PC-3 (cell line): ENCODE data around the gene PURA. TPM values are rescaled to one million over a fixed set of nuclear protein-coding genes. Genes with fewer than 3 reads are reported as not detected.

ENCODE experiments used
- ATAC-seq: fragments of 200-7000 bp; cut with Tn5 transposase; 2 replicates; pipeline ENCODE4 v1.9.1; 2020; ENCODE audit warnings: mild to moderate bottlenecking, moderate library complexity
- BruUV-seq: library from RNA; stranded (reverse); fragments of 400-500 nt; replicated peaks from 2 replicates; lab custom pipeline; 2021; lab: Mats Ljungman, UMichigan
- CTCF ChIA-PET: fragments of 300-600 bp; sonication (Branson Sonifier 250); formaldehyde crosslinking; loops from one replicate; lab custom pipeline; 2022; ENCODE audit warnings: antibody characterized with exemption; lab: Charles Lee
- POLR2A ChIA-PET: fragments of 300-600 bp; sonication (Branson Sonifier 250); formaldehyde crosslinking; loops from one replicate; lab custom pipeline; 2022; ENCODE audit warnings: antibody characterized with exemption; ENCODE audit not compliant: unreplicated experiment; lab: Charles Lee
- DNase-seq: peaks from one replicate; pipeline ENCODE4 v3.0.0-alpha.2; 2015
- H2AFZ ChIP-seq: fragments of 300-600 bp; sonication (generic); 2 replicates; pipeline ENCODE4 v1.6.0; 2016; ENCODE audit warnings: antibody characterized with exemption, low read length
- H3F3A ChIP-seq: fragments of 300-600 bp; sonication (generic); one replicate; pipeline ENCODE4 v1.6.0; 2017; ENCODE audit warnings: antibody characterized with exemption, low read length, control low read depth, mild to moderate bottlenecking; ENCODE audit not compliant: unreplicated experiment
- H3K27ac ChIP-seq: fragments of 300-600 bp; sonication (generic); 2 replicates; pipeline ENCODE4 v1.5.1; 2016; ENCODE audit warnings: mild to moderate bottlenecking, low read length
- H3K27me3 ChIP-seq: fragments of 300-600 bp; sonication (generic); 2 replicates; pipeline ENCODE4 v1.6.1; 2016; ENCODE audit warnings: low read length, mixed read lengths
- H3K36me3 ChIP-seq: fragments of 300-600 bp; sonication (generic); 2 replicates; pipeline ENCODE4 v1.6.1; 2016; ENCODE audit warnings: low read depth, mixed run types, low read length, mixed read lengths
- H3K4me1 ChIP-seq: fragments of 300-600 bp; sonication (generic); 2 replicates; pipeline ENCODE4 v1.5.1; 2016; ENCODE audit warnings: low read length; ENCODE audit not compliant: insufficient read depth
- H3K4me2 ChIP-seq: fragments of 300-600 bp; sonication (generic); 2 replicates; pipeline ENCODE4 v1.6.0; 2016; ENCODE audit warnings: low read length
- H3K4me3 ChIP-seq: fragments of 300-600 bp; sonication (generic); 2 replicates; pipeline ENCODE4 v1.5.1; 2016; ENCODE audit warnings: mild to moderate bottlenecking, low read length, mixed read lengths
- H3K79me2 ChIP-seq: fragments of 300-600 bp; sonication (generic); 2 replicates; pipeline ENCODE4 v1.6.1; 2017; ENCODE audit warnings: low read length, mixed read lengths
- H3K9ac ChIP-seq: fragments of 300-600 bp; sonication (generic); 2 replicates; pipeline ENCODE4 v1.6.0; 2016; ENCODE audit warnings: mild to moderate bottlenecking, low read length
- H3K9me2 ChIP-seq: fragments of 300-600 bp; sonication (generic); replicated peaks from 2 replicates; pipeline ENCODE4 v1.6.1; 2016; ENCODE audit warnings: mixed run types, low read length, mixed read lengths
- H3K9me3 ChIP-seq: fragments of 300-600 bp; sonication (generic); 2 replicates; pipeline ENCODE4 v1.6.1; 2016; ENCODE audit warnings: low read length, mixed read lengths
- H4K20me1 ChIP-seq: fragments of 300-600 bp; sonication (generic); 2 replicates; pipeline ENCODE4 v1.6.1; 2016; ENCODE audit warnings: low read length, mixed read lengths
- CTCF ChIP-seq: fragments of 300-600 bp; sonication (generic); conservative IDR thresholded peaks from 2 replicates; pipeline ENCODE4 v1.5.1; 2017; ENCODE audit warnings: antibody characterized with exemption, low read depth, mild to moderate bottlenecking, low read length
- EZH2 ChIP-seq: fragments of 300-600 bp; sonication (generic); IDR thresholded peaks from one replicate; pipeline ENCODE4 v1.6.1; 2017; ENCODE audit warnings: antibody characterized with exemption, mild to moderate bottlenecking, low read length; ENCODE audit not compliant: unreplicated experiment
- EZH2phosphoT487 ChIP-seq: fragments of 300-600 bp; sonication (generic); IDR thresholded peaks from 2 replicates; pipeline ENCODE4 v1.6.1; 2018; ENCODE audit warnings: mild to moderate bottlenecking, antibody characterized with exemption, low read length, borderline replicate concordance
- intact Hi-C: fragments of 100-400 bp; cut with micrococcal nuclease; formaldehyde crosslinking; loops from 2 replicates; pipeline ENCODE4 v1.9.0; 2023
- total RNA-seq: library from RNA; depleted of rRNA; stranded (reverse); fragments of >200 nt; gene quantifications from 2 replicates; pipeline ENCODE4 v1.2.3, GENCODE V29; 2014

PURA gene
- total RNA-seq, 1 experiment from 2014 or later, result 8.5 TPM

- Histone ChIP-seq H3K4me3 (no peak overlapping the region), H3K9ac (no peak overlapping the region), H3F3A (no peaks in the 10 kb centered on the region), H3K9me3 (no peaks in the 10 kb centered on the region), H3K4me1 (no peaks in the 10 kb centered on the region), H3K79me2 (no peaks in the 10 kb centered on the region), H3K36me3 (no peaks in the 10 kb centered on the region), H3K4me2 (no peak overlapping the region), H4K20me1 (no peaks in the 10 kb centered on the region), H3K27me3 (no peaks in the 10 kb centered on the region), H3K9me2 (no peaks in the 10 kb centered on the region), H2AFZ (no peak overlapping the region), H3K27ac (no peak overlapping the region)
- CTCF ChIA-PET, result interaction anchor here (1.1 kb wide), 1 partner anchor 66 kb away, joined by 4 read pairs; no protein-coding TSS in a partner anchor
- BruUV-seq, result no TSS peak
- DNase-seq, result no peak
- POLR2A ChIA-PET, result no interaction called here
- intact Hi-C loops, result no loop called here
- TF ChIP-seq EZH2phosphoT487, result no peak
- TF ChIP-seq EZH2, result no peak
- no peak for TF ChIP-seq CTCF
- ATAC-seq, result no peak
These were observed 28.3 kb downstream of the PURA start for GRCh38 chr5:140142246-140142645.

- Histone ChIP-seq H3K36me3 (no peaks in the 10 kb centered on the region), H3K9ac (no peak overlapping the region), H4K20me1 (no peaks in the 10 kb centered on the region), H3K9me2 (no peaks in the 10 kb centered on the region), H3K27ac (no peak overlapping the region), H3K4me2 (no peak overlapping the region), H3K79me2 (no peaks in the 10 kb centered on the region), H3K9me3 (no peaks in the 10 kb centered on the region), H3K27me3 (no peaks in the 10 kb centered on the region), H2AFZ (no peak overlapping the region), H3K4me3 (no peak overlapping the region), H3K4me1 (no peaks in the 10 kb centered on the region), H3F3A (no peaks in the 10 kb centered on the region)
- DNase-seq (no peak), ATAC-seq (no peak)
- intact Hi-C loops, result no loop called here
- CTCF ChIA-PET, result interaction anchor here (1.1 kb wide), 1 partner anchor 67 kb away, joined by 4 read pairs; no protein-coding TSS in a partner anchor
- BruUV-seq, result no TSS peak
- TF ChIP-seq EZH2phosphoT487 (no peak), CTCF (no peak)
- POLR2A ChIA-PET, result no interaction called here
These were observed 28.9 kb downstream of the PURA start for GRCh38 chr5:140142856-140143255.

GRCh38 chr5:140143521-140144258, 29.8 kb downstream of the PURA start:
- CTCF ChIA-PET, result interaction anchor here (0.6 to 2.0 kb wide), 5 partner anchors 26 to 356 kb away, joined by 3 to 16 read pairs (median 3); no protein-coding TSS in a partner anchor
- no peaks in the 10 kb centered on the region for H3K36me3 ChIP-seq
- H3K9me2 ChIP-seq, result no peaks in the 10 kb centered on the region
- no peak overlapping the region for H3K4me3 ChIP-seq
- H3K4me1 ChIP-seq, result no peaks in the 10 kb centered on the region
- H4K20me1 ChIP-seq, result no peaks in the 10 kb centered on the region
- intact Hi-C loops, result loop anchor here (1.0 to 2.0 kb wide), 3 partner anchors 27 to 68 kb away; no protein-coding TSS in a partner anchor
- H3K27me3 ChIP-seq, result no peaks in the 10 kb centered on the region
- no peak for DNase-seq
- H2AFZ ChIP-seq, result no peak overlapping the region
- H3K9ac ChIP-seq, result no peak overlapping the region
- peak; percentile 14; the same call in 1 of the 2 replicates for ATAC-seq
- no TSS peak for BruUV-seq
- TF ChIP-seq CTCF (no peak), EZH2phosphoT487 (no peak), EZH2 (no peak)
- H3K9me3 ChIP-seq, result no peaks in the 10 kb centered on the region
- H3F3A ChIP-seq, result no peaks in the 10 kb centered on the region
- no peaks in the 10 kb centered on the region for H3K79me2 ChIP-seq
- no peak overlapping the region for H3K4me2 ChIP-seq
- no peak overlapping the region for H3K27ac ChIP-seq
- POLR2A ChIA-PET, result no interaction called here
